ENCODE measurements around the gene TWF1.

Gene TWF1

DNA sequence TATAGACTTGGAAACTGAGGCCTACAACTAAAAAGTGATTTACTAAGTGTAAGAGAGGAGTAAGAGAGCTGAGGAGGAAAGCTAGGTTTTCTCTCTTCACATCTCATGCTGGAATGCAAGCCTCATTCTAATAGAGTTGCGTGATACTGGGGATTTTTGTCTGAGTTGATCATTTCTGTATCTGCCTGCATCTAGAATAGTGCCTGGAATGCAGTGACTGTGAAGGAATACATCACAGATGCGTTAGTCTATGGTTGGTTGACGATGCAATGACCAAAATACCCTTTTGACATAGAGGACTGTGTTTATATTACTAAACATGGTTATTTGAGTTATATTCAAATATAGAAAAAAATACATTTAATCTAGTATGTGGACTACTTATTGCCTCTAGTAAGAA lies 20.6 kb upstream of the TWF1 start:
- no peak for TF ChIP-seq CTCF (conservative IDR thresholded peaks at IDR 0.05; ENCODE audit: low read depth, low read length)
- no peak for DNase-seq (ENCODE audit: low read depth)
- H3K4me3 ChIP-seq (ENCODE audit: low read depth, low read length): no peak overlapping the region

- no peak for DNase-seq (ENCODE audit: low read depth)
- H3K4me3 ChIP-seq (ENCODE audit: low read depth, low read length): no peak overlapping the region
- no peak for TF ChIP-seq CTCF (conservative IDR thresholded peaks at IDR 0.05; ENCODE audit: low read depth, low read length)
Observed at GRCh38 chr12:43824207-43824775, 18.2 kb upstream of the TWF1 start.

DNA sequence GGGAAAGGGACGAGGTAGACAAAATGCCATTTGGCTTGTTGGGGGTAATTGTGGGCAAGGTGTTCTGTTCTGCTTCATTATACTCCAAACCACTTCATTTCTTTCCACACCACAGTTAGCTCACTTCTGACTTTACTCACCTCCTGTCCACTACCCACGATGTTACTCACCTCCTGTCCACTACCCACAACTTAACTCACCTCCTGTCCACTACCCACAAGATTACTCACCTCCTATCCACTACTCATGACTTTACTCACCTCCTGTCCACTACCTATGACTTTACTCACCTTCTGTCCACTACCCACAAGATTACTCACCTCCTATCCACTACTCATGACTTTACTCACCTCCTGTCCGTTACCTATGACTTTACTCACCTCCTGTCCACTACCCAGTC lies 10.1 kb upstream of the TWF1 start:
- no peak for TF ChIP-seq CTCF (conservative IDR thresholded peaks at IDR 0.05; ENCODE audit: low read depth, low read length)
- no peak for DNase-seq (ENCODE audit: low read depth)
- H3K4me3 ChIP-seq (ENCODE audit: low read depth, low read length): no peak overlapping the region

- TF ChIP-seq CTCF (conservative IDR thresholded peaks at IDR 0.05; ENCODE audit: low read depth, low read length): no peak
- DNase-seq (ENCODE audit: low read depth): no peak
- H3K4me3 ChIP-seq (ENCODE audit: low read depth, low read length): no peak overlapping the region
Observed at GRCh38 chr12:43815416-43815815, 9.3 kb upstream of the TWF1 start.

DNA sequence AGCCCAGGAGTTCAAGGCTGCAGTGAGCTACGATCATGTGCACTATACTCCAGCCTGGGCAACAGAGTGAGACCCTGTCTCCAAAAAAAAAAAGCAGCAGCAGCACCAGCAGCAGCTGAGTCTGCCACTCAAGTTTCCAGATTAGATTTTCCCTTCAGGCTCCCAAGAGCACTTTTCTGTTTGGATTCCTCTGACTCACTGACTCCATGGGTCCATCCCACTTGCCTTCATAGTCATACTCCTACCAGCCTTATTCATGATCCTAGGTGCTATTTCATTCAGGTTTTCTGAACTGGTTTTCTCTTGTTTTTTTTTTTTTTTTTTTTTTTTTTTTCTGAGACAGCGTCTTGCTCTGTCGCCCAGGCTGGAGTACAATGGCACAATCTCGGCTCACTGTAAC lies 6.8 kb upstream of the TWF1 start:
- no peak for TF ChIP-seq CTCF (conservative IDR thresholded peaks at IDR 0.05; ENCODE audit: low read depth, low read length)
- no peak overlapping the region for H3K4me3 ChIP-seq (ENCODE audit: low read depth, low read length)
- no peak for DNase-seq (ENCODE audit: low read depth)

- H3K4me3 ChIP-seq (ENCODE audit: low read depth, low read length): no peak overlapping the region
- no peak for DNase-seq (ENCODE audit: low read depth)
- no peak for TF ChIP-seq CTCF (conservative IDR thresholded peaks at IDR 0.05; ENCODE audit: low read depth, low read length)
Observed at GRCh38 chr12:43812057-43812456, 5.9 kb upstream of the TWF1 start.

- no peak for TF ChIP-seq CTCF (conservative IDR thresholded peaks at IDR 0.05; ENCODE audit: low read depth, low read length)
- no peak overlapping the region for H3K4me3 ChIP-seq (ENCODE audit: low read depth, low read length)
- no peak for DNase-seq (ENCODE audit: low read depth)
Observed at GRCh38 chr12:43807386-43807785, 1.3 kb upstream of the TWF1 start.

All from choroid plexus epithelial cell (primary cell).